ENCODE results near the gene SP110. TPM values are rescaled to one million over a fixed set of nuclear protein-coding genes. Genes with fewer than 3 reads are reported as not detected.

SP110 gene
- total and polyA plus RNA-seq, 2 of the 8 experiments (the other 6 are each of a cell fraction or from before 2014, with no cell fraction given): 3.1 to 7.1 TPM

GRCh38 chr2:230244211-230244610 lies 24.4 kb upstream of the SP110 start:
- H4K5ac ChIP-seq (ENCODE audit: insufficient read length, low read depth, low read length): no peak overlapping the region
- H3K27ac ChIP-seq (ENCODE audit: low read depth, low read length): no peak overlapping the region
- FAIRE-seq: no peak
- H4K91ac ChIP-seq (replicated peaks; ENCODE audit: insufficient read length, low read length): no peak overlapping the region
- H3K27me3 ChIP-seq (replicated peaks in 1 of 4; ENCODE audit: control insufficient read depth in 3 of 4, extremely low read depth in 1 of 4, insufficient read depth in 3 of 4, low read length in 3 of 4): no peaks in the 10 kb centered on the region
- TF ChIP-seq GTF2F1 (IDR thresholded peaks at IDR 0.05; ENCODE audit: borderline replicate concordance, low read depth, low read length) (no peak), TBP (IDR thresholded peaks at IDR 0.05; ENCODE audit: low read depth, low read length) (no peak), TCF12 (IDR thresholded peaks at IDR 0.05; ENCODE audit: low read depth, low read length) (no peak), RAD21 (IDR thresholded peaks at IDR 0.05 in 1 of 2, conservative IDR thresholded peaks at IDR 0.05 in 1 of 2; ENCODE audit: low read depth in 2 of 2, low read length in 2 of 2) (no peak), EZH2 (IDR thresholded peaks at IDR 0.05; ENCODE audit: low read depth, low read length, severe bottlenecking) (no peak), GABPA (IDR thresholded peaks at IDR 0.05; ENCODE audit: borderline replicate concordance, insufficient read depth, low read length) (no peak), TAF1 (IDR thresholded peaks at IDR 0.05; ENCODE audit: low read depth, low read length) (no peak), ZNF274 (IDR thresholded peaks at IDR 0.05; ENCODE audit: borderline replicate concordance, extremely low read depth, low read length) (no peak), CHD1 (IDR thresholded peaks at IDR 0.05; ENCODE audit: low read depth, low read length) (no peak)
- H3K79me1 ChIP-seq (ENCODE audit: low read depth, low read length): no peaks in the 10 kb centered on the region
- peaks cover 1% of the 10 kb centered on the region; the same call in 1 of the 2 replicates for H3K23me2 ChIP-seq (ENCODE audit: low read depth, low read length)
- ChIA-PET CTCF (ENCODE audit: partially characterized antibody) (no interaction called here), POLR2A (ENCODE audit: partially characterized antibody) (no interaction called here)
- no peak overlapping the region for H2BK120ac ChIP-seq (replicated peaks; ENCODE audit: low read depth, low read length)
- WGBS, 2 experiments (ENCODE audit: extremely low coverage in 1 of 2, insufficient coverage in 1 of 2, insufficient read length in 1 of 2, insufficient replicate concordance in 2 of 2, low coverage in 1 of 2, low lambda C conversion rate in 2 of 2, missing lambda C conversion rate in 1 of 2): 97% methylated on average over 2 of the region's 2 CpGs; no CpG with 5 or more reads in 1 of the 2 experiments
- H3K9me3 ChIP-seq (ENCODE audit: insufficient read depth in 2 of 2, low read depth in 1 of 2, low read length in 1 of 2): no peaks in the 10 kb centered on the region
- no peaks in the 10 kb centered on the region for H3K36me3 ChIP-seq (ENCODE audit: control insufficient read depth in 2 of 4, insufficient read depth in 4 of 4, low read length in 3 of 4)
- no peak overlapping the region for H3K18ac ChIP-seq (ENCODE audit: extremely low read depth, low read length)
- no peak overlapping the region for H3K4me2 ChIP-seq (ENCODE audit: insufficient read depth in 1 of 2, low read depth in 2 of 2, low read length in 2 of 2)
- no peak overlapping the region for H2AK5ac ChIP-seq (ENCODE audit: low read depth, low read length)
- H2AFZ ChIP-seq (ENCODE audit: low read length): no peak overlapping the region; the same call in 1 of the 2 replicates
- no peak overlapping the region for H3K56ac ChIP-seq (replicated peaks; ENCODE audit: insufficient read length, low read depth, low read length)
- H2BK5ac ChIP-seq (ENCODE audit: low read depth, low read length): no peak overlapping the region
- DNase-seq (ENCODE audit: low read depth in 1 of 2, low spot score in 2 of 2): no peak
- no peaks in the 10 kb centered on the region for H4K20me1 ChIP-seq (replicated peaks in 1 of 2; ENCODE audit: control insufficient read depth in 1 of 2, insufficient read depth in 2 of 2, low read length in 2 of 2)
- H2BK12ac ChIP-seq (ENCODE audit: low read depth, low read length): no peak overlapping the region
- no peak overlapping the region for H3K14ac ChIP-seq (ENCODE audit: insufficient read length)
- no peak overlapping the region for H4K8ac ChIP-seq (ENCODE audit: extremely low read depth, insufficient read depth, low read length)
- no peaks in the 10 kb centered on the region for H3K79me2 ChIP-seq (ENCODE audit: control insufficient read depth in 1 of 2, insufficient read depth in 2 of 2, low read length in 2 of 2)
- H2BK15ac ChIP-seq (ENCODE audit: low read length): no peak overlapping the region
- H2BK20ac ChIP-seq (ENCODE audit: low read length): no peak overlapping the region
- H3K4me1 ChIP-seq (replicated peaks in 1 of 4; ENCODE audit: control insufficient read depth in 3 of 4, insufficient read depth in 4 of 4, low read length in 3 of 4): no peaks in the 10 kb centered on the region
- no peak overlapping the region for H3K9ac ChIP-seq (replicated peaks in 1 of 4; ENCODE audit: extremely low read depth in 1 of 4, low read depth in 3 of 4, low read length in 3 of 4)
- no peak overlapping the region for H3K4me3 ChIP-seq (ENCODE audit: extremely low read depth in 1 of 4, insufficient read depth in 2 of 4, low read depth in 3 of 4, low read length in 4 of 4)
- H3K4ac ChIP-seq (replicated peaks; ENCODE audit: insufficient read length, low read depth, low read length): no peak overlapping the region
- H3K23ac ChIP-seq (ENCODE audit: insufficient read length): no peak overlapping the region
